DOHH2 (cell line): ENCODE data around the gene AZGP1.

ENCODE experiments used
- CTCF ChIP-seq: fragments of 200-600 bp; sonication (generic); IDR thresholded peaks from one replicate; pipeline ENCODE4 v1.5.1; 2014; ENCODE audit warnings: antibody characterized with exemption, mild to moderate bottlenecking, low read depth, low read length; ENCODE audit not compliant: poor library complexity, severe bottlenecking
- EZH2phosphoT487 ChIP-seq: fragments of 200-600 bp; sonication (generic); IDR thresholded peaks from 2 replicates; pipeline ENCODE4 v1.6.1; 2017; ENCODE audit warnings: borderline replicate concordance, mild to moderate bottlenecking, antibody characterized with exemption, low read length, moderate library complexity, mixed read lengths

- no peak for TF ChIP-seq CTCF
- no peak for TF ChIP-seq EZH2phosphoT487
Observed at GRCh38 chr7:99971242-99971641, 4.6 kb downstream of the AZGP1 start.
